ENCODE measurements around the gene SYNC.

The SYNC gene

GRCh38 chr1:32741413-32742198, 39.0 kb upstream of the SYNC start:
- no peak for TF ChIP-seq ZFP30 (CRISPR knock-in tag; IDR thresholded peaks at IDR 0.05)
- no peak for TF ChIP-seq ZNF70 (CRISPR knock-in tag; IDR thresholded peaks at IDR 0.05)
- TF ChIP-seq PPARA (CRISPR knock-in tag; IDR thresholded peaks at IDR 0.05; ENCODE audit: borderline replicate concordance): no peak
- no peak for TF ChIP-seq ZNF565 (CRISPR knock-in tag; conservative IDR thresholded peaks at IDR 0.05; ENCODE audit: low read depth)
- no peak for TF ChIP-seq PATZ1 (CRISPR knock-in tag; IDR thresholded peaks at IDR 0.05; ENCODE audit: borderline replicate concordance)
- no peak for TF ChIP-seq TOX (CRISPR knock-in tag; IDR thresholded peaks at IDR 0.05; ENCODE audit: borderline replicate concordance)
- ATAC-seq: peak; percentile 70

GRCh38 chr1:32741059-32741412, 38.5 kb upstream of the SYNC start:
- ATAC-seq: peak; percentile 13; the same call in 1 of the 3 replicates
- TF ChIP-seq ISL1 (CRISPR knock-in tag; IDR thresholded peaks at IDR 0.05): no peak
- TF ChIP-seq SNAI2 (CRISPR knock-in tag; IDR thresholded peaks at IDR 0.05): no peak
- no peak for TF ChIP-seq TCF4 (CRISPR knock-in tag; IDR thresholded peaks at IDR 0.05; ENCODE audit: borderline replicate concordance)
- TF ChIP-seq CSDC2 (CRISPR knock-in tag; IDR thresholded peaks at IDR 0.05): no peak
- TF ChIP-seq CREB5 (CRISPR knock-in tag; IDR thresholded peaks at IDR 0.05; ENCODE audit: low read depth): no peak
- TF ChIP-seq, protein P1, sequence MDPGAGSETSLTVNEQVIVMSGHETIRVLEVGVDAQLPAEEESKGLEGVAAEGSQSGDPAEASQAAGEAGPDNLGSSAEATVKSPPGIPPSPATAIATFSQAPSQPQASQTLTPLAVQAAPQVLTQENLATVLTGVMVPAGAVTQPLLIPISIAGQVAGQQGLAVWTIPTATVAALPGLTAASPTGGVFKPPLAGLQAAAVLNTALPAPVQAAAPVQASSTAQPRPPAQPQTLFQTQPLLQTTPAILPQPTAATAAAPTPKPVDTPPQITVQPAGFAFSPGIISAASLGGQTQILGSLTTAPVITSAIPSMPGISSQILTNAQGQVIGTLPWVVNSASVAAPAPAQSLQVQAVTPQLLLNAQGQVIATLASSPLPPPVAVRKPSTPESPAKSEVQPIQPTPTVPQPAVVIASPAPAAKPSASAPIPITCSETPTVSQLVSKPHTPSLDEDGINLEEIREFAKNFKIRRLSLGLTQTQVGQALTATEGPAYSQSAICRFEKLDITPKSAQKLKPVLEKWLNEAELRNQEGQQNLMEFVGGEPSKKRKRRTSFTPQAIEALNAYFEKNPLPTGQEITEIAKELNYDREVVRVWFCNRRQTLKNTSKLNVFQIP (CRISPR knock-in tag; IDR thresholded peaks at IDR 0.05; ENCODE audit: borderline replicate concordance, low read depth): no peak
- TF ChIP-seq GLIS3 (CRISPR knock-in tag; IDR thresholded peaks at IDR 0.05): no peak
- no peak for TF ChIP-seq ESRRG (CRISPR knock-in tag; IDR thresholded peaks at IDR 0.05)

GRCh38 chr1:32736812-32737791, 34.5 kb upstream of the SYNC start:
- ATAC-seq: no peak
- TF ChIP-seq TOX (CRISPR knock-in tag; IDR thresholded peaks at IDR 0.05; ENCODE audit: borderline replicate concordance) (no peak), ZFP30 (CRISPR knock-in tag; IDR thresholded peaks at IDR 0.05) (no peak)

GRCh38 chr1:32733582-32734321, 31.2 kb upstream of the SYNC start:
- TF ChIP-seq ZNF70 (CRISPR knock-in tag; IDR thresholded peaks at IDR 0.05): no peak
- no peak for TF ChIP-seq ARNTL (CRISPR knock-in tag; IDR thresholded peaks at IDR 0.05; ENCODE audit: borderline replicate concordance, low read depth)
- no peak for TF ChIP-seq ZFP30 (CRISPR knock-in tag; IDR thresholded peaks at IDR 0.05)
- TF ChIP-seq, protein P1 (CRISPR knock-in tag; IDR thresholded peaks at IDR 0.05; ENCODE audit: borderline replicate concordance, low read depth): no peak
- TF ChIP-seq ZNF8 (CRISPR knock-in tag; IDR thresholded peaks at IDR 0.05): no peak
- no peak for TF ChIP-seq TCF4 (CRISPR knock-in tag; IDR thresholded peaks at IDR 0.05; ENCODE audit: borderline replicate concordance)
- no peak for TF ChIP-seq CSDC2 (CRISPR knock-in tag; IDR thresholded peaks at IDR 0.05)
- ATAC-seq: no peak

Measured in SK-N-SH treated with all-trans-retinoic acid at 6 μM for 48 hours (cell line).